ENCODE results near the gene PRSS35. TPM values are rescaled to one million over a fixed set of nuclear protein-coding genes. Genes with fewer than 3 reads are reported as not detected.

PRSS35 gene
- polyA plus RNA-seq, 1 of the 3 experiments (the other 2 are of a cell fraction), result 0.36 TPM

DNA sequence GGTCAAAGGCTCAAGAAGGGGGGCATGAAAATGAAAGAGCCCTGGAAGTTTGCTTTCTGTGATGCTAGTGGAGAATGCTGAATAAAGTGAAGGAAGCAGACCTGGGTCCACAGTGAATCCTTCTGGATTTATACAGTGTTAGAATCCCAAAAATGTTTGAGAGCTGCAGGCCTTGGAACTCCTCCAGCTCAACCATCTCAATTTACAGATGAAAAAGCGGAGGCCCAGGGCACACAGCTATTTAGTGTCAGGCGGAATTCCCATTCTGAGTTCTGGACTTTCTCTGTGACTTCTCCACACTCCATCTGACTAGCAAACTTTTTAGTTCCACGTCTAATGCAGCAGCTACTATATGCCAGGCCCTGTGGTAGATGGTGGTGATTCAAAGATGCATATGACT, 1.5 kb upstream of the PRSS35 start:
- CTCF ChIA-PET, result interaction anchor here (0.9 to 8.0 kb wide), 13 partner anchors 7 to 443 kb away, joined by 3 to 293 read pairs (median 6); partner anchors contain the start of genes DOP1A, ME1 and UBE3D
- no peak overlapping the region for H3K9ac ChIP-seq
- DNase-seq, result no peak
- TF ChIP-seq MAX (IDR thresholded peaks at IDR 0.05; ENCODE audit: low read depth), result no peak
- TF ChIP-seq GABPA (IDR thresholded peaks at IDR 0.05; ENCODE audit: low read depth), result no peak
- no peaks in the 10 kb centered on the region for H3F3A ChIP-seq (replicated peaks; ENCODE audit: insufficient read depth)
- POLR2A ChIA-PET, result no interaction called here
- H3K36me3 ChIP-seq (replicated peaks in 1 of 2; ENCODE audit: control insufficient read depth in 1 of 2, insufficient read depth in 2 of 2, low read length in 1 of 2), result no peaks in the 10 kb centered on the region
- H3K9me2 ChIP-seq, result no peaks in the 10 kb centered on the region
- no peaks in the 10 kb centered on the region for H4K20me1 ChIP-seq (ENCODE audit: insufficient read depth)
- H3K27ac ChIP-seq (ENCODE audit: low read depth in 2 of 2, low read length in 1 of 2), result no peak overlapping the region
- H3K4me3 ChIP-seq (ENCODE audit: low read depth in 2 of 2, low read length in 1 of 2), result no peak overlapping the region
- H3K9me3 ChIP-seq, result no peaks in the 10 kb centered on the region
- WGBS (ENCODE audit: low lambda C conversion rate), result 65% methylated on average over 3 of the region's 3 CpGs
- no peak overlapping the region for H3K4me2 ChIP-seq
- H3K27me3 ChIP-seq (ENCODE audit: insufficient read depth), result no peaks in the 10 kb centered on the region
- H2AFZ ChIP-seq (ENCODE audit: low read depth), result no peak overlapping the region
- H3K4me1 ChIP-seq (ENCODE audit: control insufficient read depth in 1 of 2, insufficient read depth in 2 of 2, low read depth in 1 of 2, low read length in 1 of 2), result peaks cover 0 to 4% of the 10 kb centered on the region in 2 experiments; a peak in 1 of 4 replicates
- H3K79me2 ChIP-seq (ENCODE audit: insufficient read depth), result no peaks in the 10 kb centered on the region

- ChIA-PET CTCF (interaction anchor here (0.6 to 8.0 kb wide), 19 partner anchors 8 to 1276 kb away, joined by 3 to 293 read pairs (median 5); partner anchors contain the start of genes DOP1A, ME1 and UBE3D), POLR2A (no interaction called here)
- Histone ChIP-seq H3K27me3 (ENCODE audit: insufficient read depth) (no peaks in the 10 kb centered on the region), H3F3A (replicated peaks; ENCODE audit: insufficient read depth) (no peaks in the 10 kb centered on the region), H3K79me2 (ENCODE audit: insufficient read depth) (no peaks in the 10 kb centered on the region), H2AFZ (ENCODE audit: low read depth) (no peak overlapping the region), H3K9me2 (no peaks in the 10 kb centered on the region), H3K27ac (ENCODE audit: low read depth in 2 of 2, low read length in 1 of 2) (no peak overlapping the region), H3K4me1 (ENCODE audit: control insufficient read depth in 1 of 2, insufficient read depth in 2 of 2, low read depth in 1 of 2, low read length in 1 of 2) (peaks cover 0 to 4% of the 10 kb centered on the region in 2 experiments; a peak in 1 of 4 replicates), H4K20me1 (ENCODE audit: insufficient read depth) (no peaks in the 10 kb centered on the region), H3K4me2 (no peak overlapping the region), H3K9ac (no peak overlapping the region), H3K36me3 (replicated peaks in 1 of 2; ENCODE audit: control insufficient read depth in 1 of 2, insufficient read depth in 2 of 2, low read length in 1 of 2) (no peaks in the 10 kb centered on the region), H3K4me3 (ENCODE audit: low read depth in 2 of 2, low read length in 1 of 2) (no peak overlapping the region), H3K9me3 (no peaks in the 10 kb centered on the region)
- TF ChIP-seq SIN3A (IDR thresholded peaks at IDR 0.05; ENCODE audit: borderline replicate concordance, low read depth, low read length), result no peak
- no peak for TF ChIP-seq EZH2phosphoT487 (IDR thresholded peaks at IDR 0.05; ENCODE audit: borderline replicate concordance, low read depth)
- WGBS (ENCODE audit: low lambda C conversion rate), result 89% methylated on average over 8 of the region's 8 CpGs
- DNase-seq, result no peak
Measured at GRCh38 chr6:83511266-83511665, 1.1 kb upstream of the PRSS35 start.

- no peaks in the 10 kb centered on the region for H3K9me3 ChIP-seq
- no peaks in the 10 kb centered on the region for H3K36me3 ChIP-seq (replicated peaks in 1 of 2; ENCODE audit: control insufficient read depth in 1 of 2, insufficient read depth in 2 of 2, low read length in 1 of 2)
- H2AFZ ChIP-seq (ENCODE audit: low read depth), result no peak overlapping the region
- peaks cover 4 to 11% of the 10 kb centered on the region in 2 experiments; a peak in 2 of 4 replicates for H3K4me1 ChIP-seq (ENCODE audit: control insufficient read depth in 1 of 2, insufficient read depth in 2 of 2, low read depth in 1 of 2, low read length in 1 of 2)
- H3K4me3 ChIP-seq (ENCODE audit: low read depth in 2 of 2, low read length in 1 of 2), result no peak overlapping the region
- no peak overlapping the region for H3K9ac ChIP-seq
- no peak for TF ChIP-seq MAX (IDR thresholded peaks at IDR 0.05; ENCODE audit: low read depth)
- no peak for TF ChIP-seq NRF1 (IDR thresholded peaks at IDR 0.05; ENCODE audit: low read depth, low read length)
- no peak for TF ChIP-seq ELF1 (IDR thresholded peaks at IDR 0.05)
- TF ChIP-seq TCF12 (IDR thresholded peaks at IDR 0.05), result no peak
- no peak for TF ChIP-seq FOSL2 (IDR thresholded peaks at IDR 0.05; ENCODE audit: borderline replicate concordance, low read depth)
- TF ChIP-seq JUND (IDR thresholded peaks at IDR 0.05), result no peak
- TF ChIP-seq NFIC (IDR thresholded peaks at IDR 0.05; ENCODE audit: borderline replicate concordance), result no peak
- TF ChIP-seq GATA2 (CRISPR knock-in tag; IDR thresholded peaks at IDR 0.05), result no peak
- no peak for TF ChIP-seq GABPA (IDR thresholded peaks at IDR 0.05; ENCODE audit: low read depth)
- TF ChIP-seq RAD21 (IDR thresholded peaks at IDR 0.05; ENCODE audit: low read length), result no peak
- no peaks in the 10 kb centered on the region for H3K9me2 ChIP-seq
- DNase-seq, result no peak
- no peaks in the 10 kb centered on the region for H3K27me3 ChIP-seq (ENCODE audit: insufficient read depth)
- ChIA-PET CTCF (interaction anchor here (0.6 to 8.0 kb wide), 38 partner anchors 10 to 1267 kb away, joined by 3 to 293 read pairs (median 5); partner anchors contain the start of genes DOP1A, IBTK and UBE3D), POLR2A (no interaction called here)
- no peaks in the 10 kb centered on the region for H4K20me1 ChIP-seq (ENCODE audit: insufficient read depth)
- WGBS (ENCODE audit: low lambda C conversion rate), result 88% methylated on average over 1 of the region's 1 CpG
- no peaks in the 10 kb centered on the region for H3K79me2 ChIP-seq (ENCODE audit: insufficient read depth)
- no peak overlapping the region for H3K4me2 ChIP-seq
- H3F3A ChIP-seq (replicated peaks; ENCODE audit: insufficient read depth), result no peaks in the 10 kb centered on the region
- no peak overlapping the region for H3K27ac ChIP-seq (ENCODE audit: low read depth in 2 of 2, low read length in 1 of 2)
Measured at GRCh38 chr6:83514466-83514865, 2.1 kb downstream of the PRSS35 start.

All from SK-N-SH (cell line).